B cell (primary cell): ENCODE measurements around the gene APOD.
"Not testable (repeated sequence)": the region's sequence is repeated elsewhere in the genome, so short reads cannot be mapped to it uniquely, and the experiment has no call there.

Experiments used
- EZH2 ChIP-seq: IDR thresholded peaks from 2 replicates; pipeline ENCODE4 v1.6.1; 2012; ENCODE audit warnings: borderline replicate concordance, low read depth, mild to moderate bottlenecking, moderate library complexity, low read length; ENCODE audit not compliant: insufficient read depth, poor library complexity, severe bottlenecking
- TF ChIP-seq, protein P1 (sequence below): fragments of 200-600 bp; IDR thresholded peaks from one replicate; pipeline ENCODE4 v1.8.0; 2022; ENCODE audit warnings: antibody characterized with exemption, mild to moderate bottlenecking

- TF ChIP-seq, protein P1, sequence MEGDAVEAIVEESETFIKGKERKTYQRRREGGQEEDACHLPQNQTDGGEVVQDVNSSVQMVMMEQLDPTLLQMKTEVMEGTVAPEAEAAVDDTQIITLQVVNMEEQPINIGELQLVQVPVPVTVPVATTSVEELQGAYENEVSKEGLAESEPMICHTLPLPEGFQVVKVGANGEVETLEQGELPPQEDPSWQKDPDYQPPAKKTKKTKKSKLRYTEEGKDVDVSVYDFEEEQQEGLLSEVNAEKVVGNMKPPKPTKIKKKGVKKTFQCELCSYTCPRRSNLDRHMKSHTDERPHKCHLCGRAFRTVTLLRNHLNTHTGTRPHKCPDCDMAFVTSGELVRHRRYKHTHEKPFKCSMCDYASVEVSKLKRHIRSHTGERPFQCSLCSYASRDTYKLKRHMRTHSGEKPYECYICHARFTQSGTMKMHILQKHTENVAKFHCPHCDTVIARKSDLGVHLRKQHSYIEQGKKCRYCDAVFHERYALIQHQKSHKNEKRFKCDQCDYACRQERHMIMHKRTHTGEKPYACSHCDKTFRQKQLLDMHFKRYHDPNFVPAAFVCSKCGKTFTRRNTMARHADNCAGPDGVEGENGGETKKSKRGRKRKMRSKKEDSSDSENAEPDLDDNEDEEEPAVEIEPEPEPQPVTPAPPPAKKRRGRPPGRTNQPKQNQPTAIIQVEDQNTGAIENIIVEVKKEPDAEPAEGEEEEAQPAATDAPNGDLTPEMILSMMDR, result not testable (repeated sequence)
- not testable (repeated sequence) for TF ChIP-seq EZH2
Observed at GRCh38 chr3:195629682-195630081, 45.9 kb upstream of the APOD start.
